HG03045 (cell line): ENCODE data around the gene ADK.
"Not testable (repeated sequence)": the region's sequence is repeated elsewhere in the genome, so short reads cannot be mapped to it uniquely, and the experiment has no call there.

Experiments used
- ATAC-seq: cut with Tn5 transposase; IDR thresholded peaks from one replicate; pipeline ENCODE4 v1.9.1; 2021; ENCODE audit warnings: mild to moderate bottlenecking, moderate library complexity; ENCODE audit not compliant: unreplicated experiment

ADK gene

DNA sequence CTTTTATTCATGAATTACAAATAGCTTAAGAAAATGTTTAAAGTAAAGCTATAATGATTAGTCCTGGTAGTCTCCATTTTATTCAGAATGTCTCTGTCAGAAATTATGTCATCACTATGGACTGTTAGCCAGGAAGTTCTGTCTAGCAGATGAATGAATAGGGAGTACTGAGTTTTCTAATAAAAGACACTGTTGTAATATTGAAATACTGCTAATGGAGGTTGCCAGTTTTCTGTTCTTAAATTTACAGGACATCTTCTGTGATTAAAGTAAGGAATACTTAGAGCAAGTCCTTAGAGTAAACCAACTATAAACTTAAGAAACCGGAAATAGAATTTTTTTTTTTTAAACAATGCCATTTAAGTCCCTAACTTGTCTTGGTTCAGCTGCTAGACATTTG lies 309.8 kb downstream of the ADK start:
- ATAC-seq, result no peak

DNA sequence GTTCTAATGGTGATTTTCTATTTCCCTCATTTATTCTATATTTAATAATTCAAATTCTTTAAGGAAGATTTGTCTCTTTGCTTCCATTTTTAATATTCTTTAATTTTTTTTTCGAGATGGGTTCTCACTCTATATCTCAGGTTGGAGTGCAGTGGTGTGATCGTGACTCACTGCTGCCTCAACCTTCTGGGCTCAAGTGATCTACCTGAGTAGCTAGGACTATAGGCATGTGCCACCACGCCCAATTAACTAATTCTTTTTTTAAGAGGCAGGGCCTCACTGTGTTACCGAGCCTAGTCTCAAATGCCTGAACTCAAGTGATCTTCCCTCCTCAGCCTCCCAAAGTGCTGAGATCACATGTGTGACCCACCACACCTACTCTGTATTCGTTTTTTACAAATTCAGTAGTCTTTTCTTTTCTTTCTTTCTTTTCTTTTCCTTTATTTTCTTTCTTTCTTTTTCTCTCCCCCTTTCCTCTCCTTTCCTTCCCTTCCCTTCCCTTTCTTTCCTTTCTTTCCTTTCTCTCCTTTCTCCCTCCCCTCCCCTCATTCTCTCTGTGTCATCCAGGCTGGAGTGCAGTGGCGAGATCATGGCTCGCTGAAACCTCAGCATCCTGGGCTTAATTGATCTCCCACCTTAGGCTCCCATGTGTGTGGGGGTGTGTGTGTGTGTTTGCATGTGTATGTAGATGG lies 323.1 kb downstream of the ADK start:
- no peak for ATAC-seq

DNA sequence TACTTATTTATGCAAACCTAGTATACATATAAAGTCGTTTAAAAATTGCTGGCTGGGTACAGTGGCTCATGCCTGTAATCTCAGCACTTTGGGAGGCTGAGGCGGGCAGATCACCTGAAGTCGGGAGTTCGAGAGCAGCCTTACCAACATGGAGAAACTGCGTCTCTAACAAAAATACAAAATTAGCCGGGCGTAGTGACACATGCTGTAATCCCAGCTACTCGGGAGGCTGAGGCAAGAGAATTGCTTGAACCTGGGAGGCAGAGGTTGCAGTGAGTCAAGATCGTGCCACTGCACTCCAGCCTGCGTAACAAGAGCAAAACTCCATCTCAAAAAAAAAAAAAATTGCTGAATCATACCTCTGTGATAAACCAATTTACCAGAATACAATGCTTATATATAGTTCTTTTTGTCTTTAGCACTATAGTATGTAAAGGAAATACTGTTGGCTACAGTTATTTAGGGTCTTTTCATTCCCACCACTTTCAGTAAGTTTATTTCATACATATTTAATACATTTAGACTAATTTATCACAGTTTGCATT lies 325.2 kb downstream of the ADK start:
- not testable (repeated sequence) for ATAC-seq

DNA sequence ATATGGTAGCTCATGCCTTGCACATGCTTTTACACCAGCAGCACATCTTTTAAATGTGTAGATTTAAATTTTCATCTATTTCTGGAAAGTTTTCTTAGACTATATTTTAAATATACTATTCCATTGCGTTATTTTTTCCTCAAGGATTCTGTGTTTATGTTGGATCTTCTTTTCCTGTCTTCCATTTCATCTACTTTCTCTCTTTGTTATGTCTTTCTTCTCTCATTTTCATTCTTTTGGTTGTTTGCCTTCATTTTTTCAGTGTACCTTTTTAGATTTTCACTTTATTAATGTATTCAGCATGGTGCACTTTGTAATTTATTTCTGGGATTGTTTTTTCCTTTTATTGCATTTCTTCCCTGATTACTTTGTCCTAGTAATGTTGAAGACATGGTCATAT lies 329.8 kb downstream of the ADK start:
- no peak for ATAC-seq

GRCh38 chr10:74483356-74483755 lies 332.3 kb downstream of the ADK start:
- no peak for ATAC-seq

- ATAC-seq, result no peak
Measured at GRCh38 chr10:74485283-74485682, 334.3 kb downstream of the ADK start.

GRCh38 chr10:74486659-74487058 lies 335.6 kb downstream of the ADK start:
- no peak for ATAC-seq

DNA sequence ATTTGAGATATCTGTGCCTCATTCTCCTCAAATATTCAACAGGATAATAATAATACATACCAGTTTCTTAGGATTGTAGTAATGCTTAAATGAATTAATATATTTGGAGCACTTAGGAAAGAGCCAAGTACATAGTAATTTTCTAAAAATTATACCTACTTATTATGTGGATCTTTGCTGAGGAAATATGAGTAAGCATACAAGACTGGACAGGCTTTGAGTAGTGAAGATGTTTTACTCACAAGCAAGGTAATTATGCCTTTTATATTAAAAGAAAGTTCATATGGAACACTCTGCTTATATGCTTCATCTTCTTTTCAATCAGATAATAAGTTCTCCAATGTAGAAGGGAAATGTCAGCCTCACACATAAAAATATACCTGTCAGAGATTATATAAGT lies 337.9 kb downstream of the ADK start:
- no peak for ATAC-seq

DNA sequence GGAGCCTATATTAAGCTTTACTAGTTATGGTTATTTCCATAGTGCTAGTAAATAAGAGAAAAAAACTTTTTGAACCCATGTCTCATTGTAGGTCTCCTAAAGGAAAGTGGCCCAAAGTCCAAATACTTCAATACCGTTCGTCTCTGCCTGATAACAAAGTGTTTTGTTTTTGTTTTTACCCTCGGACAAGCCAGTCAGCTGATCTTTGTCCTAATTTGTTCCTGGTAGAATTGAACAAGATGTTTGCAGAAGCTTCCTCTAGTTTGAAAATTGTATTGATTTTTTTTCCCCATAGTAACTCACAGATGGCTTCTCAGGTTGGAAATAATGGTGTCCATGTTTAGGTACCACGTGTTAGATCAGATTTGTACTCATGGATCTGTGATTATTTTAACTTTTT lies 339.5 kb downstream of the ADK start:
- ATAC-seq, result no peak

DNA sequence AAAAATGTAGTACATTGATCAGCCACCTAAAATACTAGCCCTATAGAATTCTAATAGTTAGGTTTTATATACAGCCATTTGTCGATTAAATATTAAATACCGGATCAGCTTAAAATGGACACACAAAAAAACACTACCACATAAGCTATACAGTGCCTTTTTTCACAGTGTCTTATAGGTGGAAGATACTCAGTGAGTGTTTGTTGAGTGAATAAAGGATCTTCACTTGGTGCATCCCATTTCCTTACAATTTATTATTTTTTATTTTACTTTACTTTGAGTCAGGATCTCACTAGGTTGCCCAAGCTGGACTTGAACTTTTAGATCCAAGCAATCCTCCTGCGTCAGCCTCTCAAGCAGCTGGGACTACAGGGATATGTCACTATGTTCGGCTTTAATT lies 340.0 kb downstream of the ADK start:
- ATAC-seq, result no peak

GRCh38 chr10:74496276-74496675 lies 345.3 kb downstream of the ADK start:
- ATAC-seq, result not testable (repeated sequence)

DNA sequence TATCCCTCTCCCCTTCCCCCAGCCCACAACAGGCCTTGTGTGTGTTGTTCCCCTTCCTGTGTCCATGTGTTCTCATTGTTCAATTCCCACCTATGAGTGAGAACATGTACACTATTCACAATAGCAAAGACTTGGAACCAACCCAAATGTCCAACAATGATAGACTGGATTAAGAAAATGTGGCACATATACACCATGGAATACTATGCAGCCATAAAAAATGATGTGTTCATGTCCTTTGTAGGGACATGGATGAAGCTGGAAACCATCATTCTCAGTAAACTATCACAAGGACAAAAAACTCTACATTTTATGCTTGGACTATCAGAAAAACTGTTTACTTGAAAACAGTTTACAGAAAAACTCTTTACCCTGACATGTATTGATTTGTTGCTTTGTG lies 347.6 kb downstream of the ADK start:
- not testable (repeated sequence) for ATAC-seq

GRCh38 chr10:74500026-74500704 lies 349.1 kb downstream of the ADK start:
- no peak for ATAC-seq

DNA sequence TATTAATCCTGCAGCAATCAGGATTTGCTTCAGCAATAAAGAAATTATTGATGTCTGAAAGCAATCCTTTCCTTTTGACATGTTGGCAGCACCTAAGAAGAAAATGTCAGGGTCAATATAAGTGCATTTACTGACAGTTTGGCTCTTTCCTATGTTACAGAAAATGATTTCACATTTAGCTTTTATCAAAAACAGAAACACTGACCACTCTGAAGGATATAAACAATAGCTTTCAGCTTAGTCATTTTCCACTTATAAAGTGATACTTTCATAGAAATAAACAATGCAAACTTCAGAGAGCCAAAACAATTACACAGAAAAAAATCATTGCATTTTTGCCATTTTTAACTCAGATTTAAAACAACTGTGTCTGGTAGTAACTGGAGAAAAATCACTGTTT lies 349.8 kb downstream of the ADK start:
- ATAC-seq, result no peak

GRCh38 chr10:74502963-74503608 lies 352.1 kb downstream of the ADK start:
- no peak for ATAC-seq

DNA sequence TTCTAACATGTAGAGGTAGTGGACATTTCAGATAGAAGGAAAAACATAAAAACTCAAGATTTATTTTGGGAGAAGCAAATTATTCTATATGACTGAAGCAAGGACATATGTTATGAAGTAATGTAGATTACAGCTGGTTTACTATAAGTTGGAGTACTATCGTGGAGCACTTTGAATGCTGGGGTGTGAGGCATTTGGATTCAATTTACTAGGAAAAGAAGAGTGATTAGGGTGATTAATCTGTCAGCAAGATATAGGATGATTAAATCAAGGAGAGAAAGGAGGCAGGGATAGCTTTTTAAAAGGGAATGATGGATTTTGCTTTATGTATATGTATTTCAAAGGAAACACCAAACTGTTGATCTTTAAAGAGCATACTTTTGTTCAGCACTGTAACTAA lies 356.9 kb downstream of the ADK start:
- ATAC-seq, result no peak

DNA sequence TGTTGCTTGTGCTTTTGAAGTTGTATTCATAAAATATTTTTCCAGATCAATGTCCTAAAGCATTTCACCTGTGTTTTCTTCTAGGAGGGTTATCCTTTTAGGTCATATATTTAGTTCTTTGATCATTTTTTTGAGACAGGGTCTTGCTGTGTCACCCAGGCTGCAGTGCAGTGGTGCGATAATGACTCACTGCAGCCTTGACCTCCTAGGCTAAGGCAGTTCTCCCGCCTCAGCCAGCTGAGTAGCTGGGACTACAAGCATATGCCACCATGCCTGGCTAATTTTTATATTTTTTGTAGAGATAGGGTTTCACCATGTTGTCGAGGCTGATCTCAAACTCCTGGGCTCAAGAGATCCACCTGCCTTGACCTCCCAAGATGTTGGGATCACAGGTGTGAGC lies 359.6 kb downstream of the ADK start:
- ATAC-seq, result no peak

GRCh38 chr10:74511051-74511450 lies 360.0 kb downstream of the ADK start:
- no peak for ATAC-seq

- ATAC-seq, result no peak
Measured at GRCh38 chr10:74514322-74514721, 363.3 kb downstream of the ADK start.

DNA sequence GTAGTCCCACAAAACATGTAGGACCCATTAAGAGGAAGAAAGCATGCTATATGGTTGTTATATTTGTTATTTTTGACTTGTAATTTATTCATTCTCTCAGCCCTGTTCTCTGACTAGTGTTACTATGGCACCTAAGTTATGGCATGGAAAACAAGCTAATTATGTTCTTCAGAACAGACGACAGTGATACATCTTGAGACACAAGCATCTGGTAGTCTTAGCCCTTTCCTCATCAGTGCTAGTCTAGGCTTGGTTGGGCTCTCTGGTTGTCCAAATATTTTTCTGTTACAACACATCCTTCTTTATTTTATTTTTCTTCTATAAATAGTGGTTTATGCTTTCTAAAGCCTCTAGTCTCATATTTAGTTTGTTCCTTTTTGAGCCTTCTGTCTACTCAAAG lies 367.0 kb downstream of the ADK start:
- no peak for ATAC-seq

- no peak for ATAC-seq
Measured at GRCh38 chr10:74521526-74521925, 370.5 kb downstream of the ADK start.

- no peak for ATAC-seq
Measured at GRCh38 chr10:74523199-74523598, 372.2 kb downstream of the ADK start.
